ENCODE results near the gene DNAH14.

GRCh38 chr1:225342695-225343094 is 413.2 kb downstream of the DNAH14 start:
- TF ChIP-seq CTCF (IDR thresholded peaks at IDR 0.05 in 2 of 3, conservative IDR thresholded peaks at IDR 0.05 in 1 of 3; ENCODE audit: control insufficient read depth in 2 of 3, extremely low read depth in 1 of 3, insufficient read depth in 1 of 3, low read depth in 3 of 3, low read length in 3 of 3) = no peak
- no peak for TF ChIP-seq ZNF274 (IDR thresholded peaks at IDR 0.05; ENCODE audit: insufficient read depth, insufficient read length)
- no peak for TF ChIP-seq ZBTB40 (IDR thresholded peaks at IDR 0.05; ENCODE audit: borderline replicate concordance)
- TF ChIP-seq SMC3 (IDR thresholded peaks at IDR 0.05; ENCODE audit: borderline replicate concordance, low read length) = no peak
- TF ChIP-seq MXI1 (IDR thresholded peaks at IDR 0.05; ENCODE audit: low read depth, low read length) = no peak

Measured in GM12878 (cell line).